HTERT RPE-1 (cell line): ENCODE measurements around the gene PCNA.

Source experiments
- in situ Hi-C: fragments of 300-500 bp; cut with MboI; formaldehyde crosslinking; loops from 4 replicates; pipeline ENCODE4 v1.14.3; 2020; ENCODE audit warnings: low sequenced_read_pairs

Gene PCNA

DNA sequence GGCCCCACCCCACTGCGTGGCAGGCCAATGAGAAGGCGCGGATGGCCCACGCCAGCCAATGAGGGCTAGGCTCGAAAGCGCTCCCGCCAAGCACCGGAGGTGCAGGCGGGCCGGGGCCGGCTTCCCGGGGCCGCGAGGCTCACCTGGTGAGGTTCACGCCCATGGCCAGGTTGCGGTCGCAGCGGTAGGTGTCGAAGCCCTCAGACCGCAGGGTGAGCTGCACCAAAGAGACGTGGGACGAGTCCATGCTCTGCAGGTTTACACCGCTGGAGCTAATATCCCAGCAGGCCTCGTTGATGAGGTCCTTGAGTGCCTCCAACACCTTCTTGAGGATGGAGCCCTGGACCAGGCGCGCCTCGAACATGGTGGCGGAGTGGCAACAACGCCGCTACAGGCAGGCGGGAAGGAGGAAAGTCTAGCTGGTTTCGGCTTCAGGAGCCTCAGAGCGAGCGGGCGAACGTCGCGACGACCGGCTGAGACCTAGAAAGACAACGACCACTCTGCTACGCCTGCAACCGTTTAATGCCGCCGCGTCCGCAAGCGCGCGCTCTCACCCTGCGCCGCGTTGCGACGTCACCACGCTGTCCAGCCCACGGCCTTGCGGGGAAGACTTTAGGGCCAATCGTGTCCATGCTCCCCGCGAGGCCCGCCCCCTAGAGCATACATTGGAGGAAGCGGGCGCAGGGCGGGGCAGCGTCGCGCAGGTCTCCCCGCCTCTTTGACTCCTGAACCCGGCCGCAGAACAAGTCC, at the start of gene PCNA:
PCNA (minus strand) TSS at position 524 of the 750 bp plus-strand sequence; CDS start at position 364, 160 bp downstream.
- in situ Hi-C loops, result no loop called here

DNA sequence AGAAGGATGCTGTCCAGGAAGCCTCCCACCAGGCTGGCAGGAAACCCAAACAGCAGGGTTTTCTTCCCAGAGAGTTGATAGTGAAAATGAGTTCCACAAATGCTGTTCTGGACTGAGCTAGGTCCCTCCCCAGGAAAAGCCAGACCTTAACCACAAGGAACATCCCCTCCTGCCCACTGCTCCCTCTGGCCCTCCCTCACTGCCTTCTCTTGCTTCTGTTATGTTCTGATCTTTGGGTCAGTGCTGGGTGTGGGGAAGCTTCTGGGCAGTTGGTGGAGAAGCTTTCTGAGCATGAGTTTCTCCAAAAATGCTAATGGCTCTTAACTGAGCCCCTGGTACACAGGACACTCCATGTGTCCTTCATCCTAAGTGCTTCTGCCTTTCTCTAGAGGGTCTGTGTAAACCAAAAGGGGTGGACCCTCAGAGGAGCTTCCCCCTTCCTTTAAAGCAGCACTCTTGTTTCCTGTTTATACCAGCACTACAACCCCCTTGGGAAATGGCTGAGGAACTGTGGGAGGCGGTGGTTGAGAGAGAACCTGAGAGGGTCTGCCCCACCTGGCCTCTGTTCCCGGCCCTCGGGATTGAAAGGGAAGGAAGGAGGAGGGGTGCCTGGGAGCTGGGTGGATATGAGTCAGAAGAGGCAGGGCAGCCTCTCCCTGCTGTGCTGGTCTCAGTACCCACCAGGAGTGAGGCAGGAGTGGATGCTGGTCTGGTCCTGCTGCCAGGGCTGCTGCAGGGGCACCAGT, 49.1 kb upstream of the PCNA start:
- in situ Hi-C loops, result no loop called here

DNA sequence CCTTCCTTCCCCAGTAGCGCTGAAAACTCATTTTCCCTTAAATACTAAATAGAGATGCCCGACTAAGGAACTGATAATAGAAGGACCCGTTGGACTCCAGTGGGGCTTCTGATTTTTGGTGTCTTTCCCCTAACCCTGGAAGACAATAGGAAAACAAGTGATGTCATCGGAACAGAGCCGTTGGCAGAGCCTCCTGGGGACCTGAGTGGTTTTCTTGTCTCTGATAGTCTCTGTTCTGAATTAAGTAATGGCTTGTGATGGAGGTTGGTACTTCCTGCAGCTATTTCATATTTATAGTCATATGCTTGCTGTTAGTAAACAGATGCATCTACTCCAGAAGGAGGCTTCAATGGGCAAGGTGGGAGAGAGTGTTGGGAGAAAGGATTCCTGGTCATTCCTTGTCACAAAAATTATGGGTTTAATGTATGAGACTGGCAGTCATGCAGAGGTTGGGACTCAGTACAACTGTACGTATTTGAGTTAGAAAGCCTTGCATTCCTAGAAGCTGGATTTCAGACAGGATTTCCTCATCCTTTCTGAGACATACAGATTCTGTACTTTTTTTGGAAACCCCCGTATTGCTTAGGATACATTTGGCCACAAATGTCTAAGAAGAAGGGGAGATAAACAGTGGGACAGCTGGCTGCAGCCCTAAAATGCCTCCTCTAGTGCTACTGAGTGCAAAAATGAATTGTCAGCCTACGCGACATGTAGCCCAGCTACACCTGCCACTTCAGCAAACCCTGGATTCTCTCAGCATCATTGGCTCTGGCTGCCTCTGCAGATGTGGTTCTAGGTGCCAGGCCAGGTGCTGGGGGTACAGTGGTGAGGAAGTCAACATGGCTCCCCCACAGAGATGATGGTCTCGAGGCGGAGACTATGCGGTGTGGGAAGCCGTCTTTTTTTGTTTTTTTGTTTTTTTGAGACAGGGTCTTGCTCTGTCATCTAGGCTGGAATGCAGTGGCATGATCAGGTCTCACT, 45.2 kb upstream of the PCNA start:
- in situ Hi-C loops, result no loop called here

DNA sequence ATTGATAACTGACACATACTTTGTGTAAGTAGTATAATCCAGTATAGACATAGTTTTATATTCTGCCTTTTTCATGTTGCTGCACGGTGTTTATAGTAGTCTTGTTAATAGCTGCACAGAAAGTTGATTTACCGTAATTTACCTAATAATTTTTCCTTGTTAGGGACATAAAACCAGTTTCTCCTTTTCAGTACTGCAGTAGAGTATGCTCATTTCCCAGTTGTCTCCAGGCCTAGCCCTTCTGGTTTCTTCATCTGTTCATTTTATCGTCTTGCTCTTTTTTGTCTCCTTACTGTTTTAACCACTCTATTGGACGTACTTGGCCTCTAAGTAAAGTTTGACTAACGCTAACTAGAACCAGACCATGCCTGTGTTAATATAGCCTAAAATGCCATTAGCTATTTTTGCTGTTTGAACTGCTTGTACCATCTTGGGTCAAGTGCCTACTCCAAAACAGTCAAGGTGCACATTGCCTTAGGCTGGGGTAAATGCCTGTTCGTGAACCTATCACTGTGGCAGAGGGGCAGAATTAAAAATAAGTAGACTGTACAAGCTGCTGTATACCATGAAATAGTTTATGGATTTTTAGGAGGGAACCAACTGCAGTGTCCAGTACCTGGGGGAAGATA, 41.9 kb upstream of the PCNA start:
- in situ Hi-C loops, result no loop called here

DNA sequence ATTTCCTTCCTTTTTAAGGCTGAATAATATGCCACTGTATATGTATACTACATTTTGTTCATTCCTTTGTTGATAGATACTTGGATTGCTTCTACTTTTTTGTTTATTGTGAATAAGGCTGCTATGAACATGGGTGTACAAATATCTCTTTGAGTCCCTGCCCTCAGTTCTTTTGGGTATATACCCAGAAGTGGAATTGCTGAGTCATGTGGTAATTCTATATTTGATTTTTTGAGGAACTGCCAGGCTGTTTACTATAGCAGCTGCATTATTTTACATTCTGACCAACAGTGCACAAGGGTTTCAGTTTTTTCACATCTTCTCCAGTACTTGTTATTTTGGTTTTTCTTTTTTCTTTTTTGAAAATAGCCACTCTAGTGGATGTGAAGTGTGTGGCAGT, 41.1 kb upstream of the PCNA start:
- in situ Hi-C loops, result no loop called here

DNA sequence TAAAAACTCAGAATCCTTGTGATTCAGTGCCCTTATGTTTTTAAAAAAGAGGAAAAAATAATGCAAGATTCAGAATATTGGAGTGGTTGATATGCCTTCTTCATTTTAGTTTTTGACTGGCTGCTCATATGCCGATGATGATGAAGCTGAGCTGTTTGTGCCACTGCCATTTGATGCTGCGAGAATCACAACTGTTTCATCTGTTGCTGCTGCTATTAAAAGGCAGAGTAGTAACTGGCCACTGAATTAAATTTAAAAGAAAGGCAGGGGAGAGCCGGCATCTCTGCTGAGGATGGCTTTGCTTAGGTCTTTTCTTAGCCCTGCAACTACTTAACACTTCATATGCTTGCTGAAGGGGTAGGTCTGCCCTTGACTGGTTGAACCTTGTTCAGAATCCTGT, 40.2 kb upstream of the PCNA start:
- in situ Hi-C loops, result no loop called here

DNA sequence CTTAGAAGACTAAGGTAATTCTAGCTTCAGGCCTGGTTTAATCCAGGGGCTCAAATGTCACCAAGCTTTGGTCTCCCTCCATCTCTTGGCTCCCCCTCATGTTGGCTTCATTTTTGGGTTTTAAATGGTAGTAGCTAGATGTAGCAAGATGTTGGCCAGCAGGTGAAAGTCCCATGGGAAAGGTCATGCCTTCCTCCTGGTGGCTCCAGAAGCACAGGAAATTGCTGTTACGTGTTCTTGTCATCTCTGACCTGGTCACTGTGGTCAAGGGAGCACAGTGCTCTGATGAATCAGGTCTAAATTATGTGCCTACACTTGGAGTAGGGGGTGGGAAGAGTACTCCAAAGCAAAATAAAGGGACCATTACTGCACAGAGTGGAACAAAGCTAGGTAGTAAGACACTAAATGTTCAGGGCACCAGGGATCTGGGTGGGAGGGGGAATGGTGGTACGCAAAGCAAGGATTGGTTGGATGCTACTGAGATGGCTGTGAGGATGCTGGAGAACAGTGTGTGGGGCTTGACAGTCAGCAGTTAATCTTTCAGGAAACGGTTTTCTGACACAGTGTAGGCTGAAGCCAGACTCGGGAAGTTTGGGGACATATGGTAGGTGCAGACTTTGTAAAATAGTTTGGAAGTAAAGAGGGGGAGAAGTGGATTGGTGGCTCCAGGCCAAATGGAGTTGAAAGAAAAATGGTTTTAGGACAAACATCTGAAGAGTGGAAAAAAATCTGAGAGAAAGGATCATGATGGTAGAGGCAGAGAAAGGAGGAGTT, 37.1 kb upstream of the PCNA start:
- in situ Hi-C loops, result no loop called here

DNA sequence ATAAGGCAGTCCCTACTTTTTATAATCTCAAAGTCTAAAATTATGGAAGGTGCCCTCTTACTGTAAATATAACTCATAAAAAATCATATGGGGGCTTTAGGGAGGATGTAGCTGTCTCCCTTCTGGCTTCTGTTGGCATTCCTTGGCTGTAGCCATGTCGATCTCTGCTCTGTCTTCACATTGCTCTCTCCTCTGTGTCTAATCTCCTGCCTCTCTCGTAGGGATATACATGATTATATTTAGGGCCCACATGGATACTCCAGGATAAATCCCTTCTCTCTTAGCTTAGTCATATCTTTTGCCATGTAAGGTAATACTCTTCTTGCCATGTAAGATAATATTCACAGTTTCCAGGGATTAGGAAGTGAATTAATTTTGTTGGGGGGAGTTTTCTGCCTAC, 35.6 kb upstream of the PCNA start:
- in situ Hi-C loops, result no loop called here

DNA sequence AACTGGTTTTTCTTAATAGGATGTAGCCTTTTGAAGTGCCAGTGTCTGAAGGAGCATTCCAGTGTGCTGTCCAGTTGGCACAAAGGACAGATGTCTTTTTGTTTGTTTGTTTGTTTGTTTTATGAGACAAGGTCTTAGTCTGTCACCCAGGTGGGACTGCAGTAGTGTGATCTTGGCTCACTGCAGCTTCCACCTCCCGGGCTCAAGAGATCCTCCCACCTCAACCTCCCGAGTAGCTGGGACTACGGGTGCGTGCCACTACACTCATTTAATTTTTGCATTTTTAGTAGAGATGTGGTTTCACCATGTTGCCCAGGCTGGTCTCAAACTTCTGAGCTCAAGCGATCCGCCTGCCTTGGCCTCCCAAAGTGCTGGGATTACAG, 34.8 kb upstream of the PCNA start:
- in situ Hi-C loops, result no loop called here

DNA sequence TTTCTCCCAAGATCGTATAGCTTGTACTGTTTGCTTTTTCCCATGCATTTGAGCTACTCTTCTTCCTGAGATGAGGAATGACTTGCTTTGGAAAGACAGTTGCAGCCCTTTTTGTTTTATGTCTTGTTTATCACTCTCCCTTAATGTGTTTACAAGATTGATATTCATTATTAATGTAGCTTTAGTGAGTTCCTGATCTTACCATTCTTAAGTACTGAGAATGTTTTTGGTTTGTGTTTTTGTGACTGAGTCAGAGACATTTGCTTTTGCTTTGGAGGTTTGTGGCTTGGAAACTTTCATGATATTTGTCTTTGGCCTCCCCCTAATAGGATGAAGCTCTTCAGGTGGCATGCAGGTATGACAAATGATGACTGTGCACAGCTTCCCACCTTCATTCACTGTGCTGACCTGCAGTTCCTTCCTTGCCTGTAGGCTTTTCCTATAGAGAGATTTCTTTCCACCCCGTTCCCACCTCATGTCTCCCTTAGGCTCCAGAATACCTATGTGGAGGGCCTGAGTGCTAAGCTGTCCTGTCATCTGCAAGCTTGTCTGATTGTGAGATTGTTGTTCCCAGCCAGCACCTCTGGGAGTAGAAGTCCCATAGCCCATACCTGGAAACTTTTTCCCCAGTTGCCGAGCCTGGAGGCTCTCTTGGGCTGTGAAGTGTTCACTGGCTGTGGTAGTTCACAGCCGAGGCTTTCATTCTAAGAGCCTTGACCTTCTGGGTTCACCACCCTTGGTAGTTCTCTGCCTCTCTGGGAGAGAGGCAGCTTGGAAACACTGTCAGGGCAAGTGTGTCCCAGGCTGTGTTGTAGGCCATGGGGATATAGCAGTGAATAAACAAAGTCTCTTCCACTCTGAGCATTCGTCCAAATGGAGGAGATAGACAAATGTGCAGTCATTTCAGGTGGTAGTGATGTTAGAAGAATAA, 34.1 kb upstream of the PCNA start:
- in situ Hi-C loops, result no loop called here

DNA sequence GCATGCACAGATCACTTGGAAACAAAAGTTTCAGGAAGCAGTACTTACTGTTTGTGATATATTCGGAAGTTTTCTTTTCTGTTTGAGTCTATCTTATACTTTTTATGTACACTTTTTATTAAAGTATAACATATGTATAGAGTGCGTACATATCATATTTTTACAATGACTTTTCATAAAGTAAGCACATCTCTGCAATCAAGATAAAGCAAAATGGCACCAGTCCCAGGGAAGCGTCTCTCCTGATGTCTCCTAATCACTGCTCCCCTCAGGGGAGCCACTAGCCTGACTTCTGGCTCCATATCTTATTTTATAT, 33.4 kb upstream of the PCNA start:
- in situ Hi-C loops, result no loop called here

DNA sequence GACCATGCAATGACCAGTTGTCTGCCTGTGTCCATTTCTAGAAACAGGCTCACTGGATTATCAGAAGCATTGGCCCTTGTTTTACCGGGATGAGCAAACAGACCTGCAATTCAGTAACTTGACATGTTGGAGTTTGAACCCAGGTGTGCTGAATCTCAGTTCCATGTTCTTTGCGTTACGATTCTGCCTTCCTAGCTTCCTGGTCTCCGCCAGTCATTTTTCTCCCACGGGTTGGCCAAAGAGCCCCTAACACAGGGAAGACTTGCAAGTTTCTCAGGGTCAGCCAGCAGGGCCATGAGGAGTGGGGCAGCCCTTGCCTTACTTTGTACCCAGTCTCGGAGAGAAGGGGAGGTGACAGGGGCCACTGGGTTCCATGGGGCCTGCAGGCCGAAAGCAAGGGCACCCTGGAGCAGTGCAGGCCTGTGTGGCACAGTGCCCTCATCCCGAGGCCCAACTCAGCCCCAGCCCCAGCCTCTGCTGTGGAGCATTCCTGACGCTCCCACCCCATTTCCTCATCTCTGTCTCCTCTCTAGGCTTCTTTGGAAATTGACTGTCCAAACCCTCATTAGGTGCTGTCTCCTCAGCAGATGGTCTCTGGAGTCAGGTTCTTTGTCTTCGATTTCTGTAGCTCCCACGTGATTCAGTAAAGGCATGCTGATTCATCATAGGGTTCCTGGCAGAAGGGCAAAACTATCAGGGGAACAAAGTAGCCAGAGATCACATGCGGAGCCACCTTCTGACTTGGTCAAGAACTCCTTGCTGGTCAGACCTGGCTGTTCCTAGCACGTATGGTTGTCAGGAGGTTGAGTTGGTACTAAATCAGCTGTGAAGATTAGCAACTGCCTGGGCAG, 30.7 kb upstream of the PCNA start:
- in situ Hi-C loops, result no loop called here

DNA sequence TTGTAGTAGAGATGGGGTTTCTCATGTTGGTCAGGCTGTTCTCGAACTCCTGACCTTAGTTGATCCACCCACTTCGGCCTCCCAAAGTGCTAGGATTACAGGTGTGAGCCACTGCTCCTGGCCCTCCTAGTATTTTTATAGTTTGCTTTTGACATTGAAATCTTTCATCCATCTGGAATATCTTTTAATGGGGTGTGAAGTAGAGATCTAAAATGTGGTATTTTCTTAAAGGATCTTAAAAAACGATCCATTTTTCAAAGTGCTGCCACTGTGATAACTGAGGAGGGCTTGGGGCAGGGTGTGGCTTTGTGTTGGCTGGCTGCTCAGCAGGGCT, 30.1 kb upstream of the PCNA start:
- in situ Hi-C loops, result no loop called here

DNA sequence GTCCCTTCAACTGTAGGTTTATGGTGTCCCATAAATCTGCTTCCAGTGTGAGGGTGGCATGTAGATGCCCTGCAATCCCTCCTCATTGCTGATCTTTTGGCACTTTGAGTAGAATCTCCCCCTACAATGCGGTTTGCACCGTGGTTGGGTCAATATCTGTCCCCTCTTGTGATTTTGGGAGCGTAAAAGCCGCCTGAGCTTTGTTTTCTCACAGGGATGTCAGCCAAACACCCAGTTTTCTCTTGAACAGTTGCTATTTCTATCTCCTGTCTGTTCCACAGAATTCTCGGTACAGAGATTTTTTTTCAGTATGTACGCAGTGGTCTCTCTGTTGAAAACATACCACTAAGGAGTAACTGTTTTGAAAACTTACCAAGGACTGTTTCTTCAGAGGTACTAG, 28.8 kb upstream of the PCNA start:
- in situ Hi-C loops, result no loop called here

DNA sequence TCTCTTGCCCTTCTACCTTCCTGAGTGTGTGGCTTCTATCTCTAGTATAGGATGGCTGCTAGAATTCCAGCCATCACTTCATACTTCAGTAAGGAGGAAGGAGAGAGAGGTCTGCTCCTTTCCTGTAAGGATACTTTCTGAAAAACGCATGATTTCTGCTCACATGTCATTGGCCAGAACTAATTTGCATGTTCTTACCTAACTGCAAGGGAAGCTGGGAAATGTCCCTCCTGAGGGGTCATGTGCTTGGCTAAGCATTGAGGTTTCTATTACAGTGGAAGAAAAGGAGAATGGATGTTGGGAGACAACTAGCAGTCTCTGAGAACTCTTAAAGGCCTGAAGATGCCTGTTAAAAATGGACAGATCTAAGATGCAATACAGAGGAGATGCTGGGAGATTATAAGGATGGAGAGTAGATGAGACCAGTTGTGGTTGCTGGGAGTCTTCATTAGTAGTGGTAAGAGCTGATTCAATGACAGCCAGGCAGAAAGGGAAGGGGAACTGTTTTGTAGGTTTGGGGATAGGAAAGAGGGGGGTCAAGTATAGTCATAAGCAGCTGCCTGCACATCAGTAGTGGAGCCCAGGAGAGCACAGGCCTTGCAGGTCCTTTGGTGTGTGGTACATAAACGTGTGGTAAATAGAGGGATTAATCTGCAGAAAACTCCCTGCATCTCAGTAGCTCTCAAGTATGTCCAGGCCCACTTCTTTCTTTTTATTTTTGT, 27.3 kb upstream of the PCNA start:
- in situ Hi-C loops, result no loop called here

DNA sequence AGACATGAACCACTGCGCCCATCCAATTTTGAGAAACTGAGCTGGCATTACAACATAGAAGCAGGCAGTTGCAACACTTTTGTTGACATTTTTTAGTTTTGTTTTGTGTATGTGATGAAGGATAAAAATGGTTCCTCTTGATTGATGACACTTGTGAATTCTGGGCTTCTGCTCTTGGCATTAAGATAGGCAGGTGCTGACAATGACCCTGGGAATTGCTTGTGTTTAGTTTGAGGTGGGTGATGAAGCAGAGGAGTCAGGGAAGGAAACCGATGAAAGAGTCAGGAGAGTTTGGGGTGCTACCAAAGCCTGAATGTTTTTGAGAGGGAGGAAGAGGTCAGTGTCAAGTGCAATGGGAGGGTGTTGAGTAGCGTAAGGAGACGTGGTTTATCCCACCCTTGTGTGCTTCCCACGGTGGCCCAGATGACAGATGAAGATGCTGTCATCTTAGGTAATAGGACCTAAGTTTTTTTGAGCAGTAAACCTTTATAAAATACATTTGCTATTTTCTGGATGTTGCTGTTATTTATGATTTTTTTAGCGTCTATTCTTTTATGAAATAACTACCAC, 26.4 kb upstream of the PCNA start:
- in situ Hi-C loops, result no loop called here

DNA sequence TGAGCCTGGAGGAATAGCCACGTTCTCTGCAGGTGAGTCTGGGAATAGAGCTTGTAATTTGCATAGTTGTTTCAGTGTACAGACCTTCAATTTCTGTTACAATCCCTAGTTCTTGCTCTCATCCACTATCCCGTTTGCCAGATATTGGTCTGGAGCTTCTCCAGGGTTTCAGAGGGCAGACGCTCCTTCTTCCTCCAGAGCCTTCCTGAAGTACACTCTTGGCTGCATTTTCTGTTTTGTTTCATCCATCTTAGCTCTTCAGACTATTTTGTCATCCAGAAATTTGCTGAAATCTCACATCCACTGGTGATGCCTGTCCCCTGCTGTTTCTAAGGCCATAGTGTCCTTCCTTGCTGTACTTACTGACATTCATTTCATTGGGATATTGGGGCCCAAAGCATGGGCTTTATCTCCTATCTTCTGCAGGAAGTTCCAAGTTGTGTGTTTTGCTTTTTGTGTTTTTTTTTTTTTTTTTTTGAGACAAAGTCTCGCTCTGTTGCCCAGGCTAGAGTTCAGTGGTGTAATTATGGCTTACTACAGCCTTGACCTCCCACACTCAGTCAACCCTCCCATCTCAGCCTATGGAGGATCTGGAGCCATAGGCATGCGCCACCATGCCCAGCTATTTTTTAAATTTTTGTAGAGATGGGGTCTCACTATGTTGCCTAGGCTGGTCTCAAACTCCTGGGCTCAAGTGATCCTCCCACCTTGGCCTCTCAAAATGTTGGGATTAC, 25.8 kb upstream of the PCNA start:
- in situ Hi-C loops, result no loop called here
